Non-pigmented ciliary epithelial cell (primary cell): ENCODE data around the gene PCNP.
A peak's percentile ranks its signal among the peaks of the same experiment; 100 is the strongest.
"Not testable (repeated sequence)": the region's sequence is repeated elsewhere in the genome, so short reads cannot be mapped to it uniquely, and the experiment has no call there.

Experiments used
- DNase-seq: peaks from one replicate; pipeline ENCODE4 v3.0.0-alpha.2; 2010; ENCODE audit warnings: low read depth

Gene PCNP

GRCh38 chr3:101573449-101574387 is at the start of gene PCNP:
PCNP (plus strand) TSS chr3:101574180; CDS start chr3:101574216, 36 bp downstream.
- peak; percentile 95 for DNase-seq

DNA sequence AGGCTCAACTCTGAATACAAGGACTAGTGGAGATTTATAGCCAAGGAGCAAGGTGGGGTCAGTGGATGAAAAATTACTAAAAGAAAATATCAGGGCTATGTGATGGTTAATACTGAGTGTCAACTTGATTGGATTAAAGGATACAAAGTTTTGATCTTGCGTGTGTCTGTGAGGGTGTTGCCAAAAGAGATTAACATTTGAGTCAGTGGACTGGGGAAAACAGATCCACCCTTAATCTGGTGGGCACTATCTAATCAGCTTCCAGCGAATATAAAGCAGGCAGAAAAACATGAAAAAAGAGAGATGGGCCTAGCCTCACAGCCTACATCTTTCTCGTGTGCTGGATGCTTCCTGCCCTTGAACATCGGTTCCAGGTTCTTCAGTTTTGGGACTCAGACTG is 46.5 kb upstream of the PCNP start:
- DNase-seq: no peak

GRCh38 chr3:101527906-101528305 is 46.1 kb upstream of the PCNP start:
- DNase-seq: no peak

DNA sequence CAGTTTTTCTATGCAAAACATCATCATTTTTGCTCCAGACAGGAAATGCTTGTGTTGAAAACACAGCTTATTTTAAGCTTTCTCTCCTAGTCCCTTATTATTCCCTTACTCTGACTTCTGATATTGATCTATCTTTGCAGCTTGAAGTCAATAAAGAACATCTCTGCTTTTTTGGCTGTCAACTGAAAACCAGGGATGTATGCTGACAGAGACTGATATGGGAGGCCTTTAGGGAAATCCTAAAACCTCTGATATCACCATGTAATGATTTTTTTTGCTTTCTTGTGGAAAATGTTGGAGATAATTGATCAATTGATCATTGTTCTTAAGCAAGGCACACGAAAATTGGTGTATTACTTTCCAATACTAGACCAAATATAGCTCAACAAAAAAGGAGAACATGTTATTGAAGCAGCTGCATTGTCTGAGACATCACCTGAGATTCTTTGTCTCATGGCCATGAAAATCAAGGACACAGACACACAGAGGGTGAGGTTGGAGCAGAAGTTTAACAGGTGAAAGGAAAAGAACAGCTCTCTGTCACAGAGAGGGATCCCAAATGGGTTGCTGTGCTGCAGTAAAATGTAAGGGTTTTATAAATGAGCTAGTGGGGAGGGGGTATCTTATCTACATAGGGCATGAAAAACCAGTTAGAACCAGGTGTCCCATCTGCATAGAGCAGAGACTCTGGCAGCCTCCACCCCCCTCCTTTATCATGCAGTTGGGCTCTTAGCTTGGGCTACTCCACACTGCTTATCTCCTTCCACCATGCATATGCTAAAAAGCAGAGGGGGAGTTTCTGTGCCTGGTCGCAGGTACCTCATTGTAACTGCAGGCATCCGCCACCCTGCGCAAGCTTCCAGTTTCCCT is 43.9 kb upstream of the PCNP start:
- no peak for DNase-seq

DNA sequence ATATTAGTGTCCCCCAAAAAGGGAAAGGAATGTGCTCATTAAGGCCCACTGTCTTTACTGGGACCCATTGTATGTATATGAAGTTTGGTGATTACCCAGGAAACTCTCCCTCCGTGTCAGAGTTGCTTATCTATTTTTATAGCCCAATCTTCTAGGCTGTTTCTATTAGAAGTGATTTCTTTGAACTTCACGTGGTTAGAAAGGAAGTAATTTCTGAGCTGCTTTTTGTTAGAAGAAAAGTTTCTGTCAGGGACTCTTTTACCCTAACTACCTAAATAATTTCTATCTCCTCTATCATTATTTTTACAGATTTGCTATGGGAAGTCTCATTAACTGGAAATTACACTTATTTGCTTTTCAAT is 43.3 kb upstream of the PCNP start:
- DNase-seq: no peak

- DNase-seq: no peak
These were observed 42.4 kb upstream of the PCNP start for GRCh38 chr3:101531473-101532086.

- no peak for DNase-seq
These were observed 41.0 kb upstream of the PCNP start for GRCh38 chr3:101532783-101533602.

DNA sequence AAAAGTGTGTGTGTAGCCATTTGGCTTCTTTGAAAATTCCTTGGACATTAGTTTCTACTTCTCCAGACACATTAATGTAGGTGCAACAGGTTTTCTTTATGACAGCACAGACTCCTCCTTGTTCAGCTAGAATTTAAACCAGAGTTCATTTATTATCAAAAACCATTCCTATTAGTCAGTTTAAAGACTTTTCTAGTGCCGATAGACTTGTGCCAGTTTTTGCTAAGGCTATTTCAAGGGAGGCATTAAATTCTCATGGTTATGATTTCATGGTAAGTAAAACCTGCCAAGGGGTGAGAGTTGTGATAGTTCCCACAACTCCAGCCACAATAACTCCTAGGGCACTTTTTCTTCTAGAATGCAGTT is 40.4 kb upstream of the PCNP start:
- no peak for DNase-seq

- no peak for DNase-seq
These were observed 38.8 kb upstream of the PCNP start for GRCh38 chr3:101535221-101535620.

DNA sequence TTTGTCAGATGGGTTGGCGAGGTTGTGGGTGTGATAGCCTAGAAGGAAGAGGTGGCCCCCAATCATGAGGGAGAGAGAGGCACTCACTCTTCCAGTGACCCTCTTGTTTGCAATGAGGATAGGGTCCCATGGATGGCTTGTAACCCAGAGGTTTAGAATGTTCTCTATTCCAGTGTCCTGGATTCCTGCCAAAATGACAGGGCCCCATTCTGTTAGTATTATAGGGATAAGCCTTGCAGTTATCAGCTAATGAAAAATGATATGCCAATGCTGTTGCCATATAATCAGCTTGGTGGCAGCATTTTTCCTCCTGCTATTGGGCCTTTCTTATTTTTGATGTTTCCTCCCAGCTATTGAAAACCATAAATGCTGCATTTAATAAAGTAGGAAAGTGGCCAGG is 37.7 kb upstream of the PCNP start:
- no peak for DNase-seq

GRCh38 chr3:101536955-101537354 is 37.0 kb upstream of the PCNP start:
- not testable (repeated sequence) for DNase-seq

DNA sequence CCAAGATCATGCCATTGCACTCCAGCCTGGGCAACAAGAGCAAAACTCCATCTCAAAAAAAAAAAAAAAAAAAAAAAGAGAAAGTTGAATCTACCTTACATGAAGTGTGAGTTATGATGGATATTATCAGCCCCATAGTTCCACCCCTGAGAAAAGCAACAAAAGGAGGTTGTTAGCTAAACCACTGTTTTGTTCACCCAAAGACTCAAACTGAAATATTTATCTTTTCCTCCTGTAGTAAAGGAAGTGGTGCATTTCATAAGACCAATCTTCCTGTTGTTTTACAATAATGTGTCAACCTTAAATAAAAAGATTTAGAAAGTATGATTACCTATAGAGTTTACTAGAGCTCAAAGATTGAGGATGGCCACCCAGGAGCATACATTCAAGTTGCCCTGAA is 31.0 kb upstream of the PCNP start:
- DNase-seq: no peak

DNA sequence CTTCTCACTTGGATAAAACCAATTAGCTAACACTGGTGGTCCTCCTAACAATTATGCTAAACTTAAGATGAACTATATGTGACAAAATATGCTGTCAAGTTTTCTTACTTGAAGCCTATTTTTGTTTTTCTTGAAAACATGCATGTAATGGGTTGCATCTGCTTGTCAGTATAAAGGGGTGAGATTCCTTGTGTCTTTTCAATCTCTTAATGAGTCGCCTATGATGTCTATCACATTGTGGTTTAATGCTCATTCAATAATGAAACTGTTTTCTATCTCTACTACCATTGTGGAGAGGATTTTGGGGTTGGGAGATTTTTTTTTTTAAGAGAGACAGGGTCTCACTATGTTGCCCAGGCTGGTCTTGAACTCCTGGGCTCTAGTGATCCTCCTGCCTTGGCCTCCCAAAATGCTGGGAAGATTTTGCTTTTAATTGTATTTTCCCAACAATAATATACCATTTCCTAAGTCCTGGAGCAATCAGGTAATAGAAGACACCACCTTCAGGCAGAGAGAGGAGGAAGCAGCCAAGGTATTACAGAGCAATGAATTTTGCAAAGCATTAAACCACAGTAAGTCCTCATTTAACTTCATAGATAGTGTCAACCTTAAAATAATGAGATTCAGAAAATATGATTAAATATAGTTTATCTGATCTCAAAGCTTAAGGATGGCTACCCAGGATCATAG is 29.7 kb upstream of the PCNP start:
- no peak for DNase-seq

- no peak for DNase-seq
These were observed 25.4 kb upstream of the PCNP start for GRCh38 chr3:101548527-101549105.

- no peak for DNase-seq
These were observed 24.5 kb upstream of the PCNP start for GRCh38 chr3:101549473-101549872.

DNA sequence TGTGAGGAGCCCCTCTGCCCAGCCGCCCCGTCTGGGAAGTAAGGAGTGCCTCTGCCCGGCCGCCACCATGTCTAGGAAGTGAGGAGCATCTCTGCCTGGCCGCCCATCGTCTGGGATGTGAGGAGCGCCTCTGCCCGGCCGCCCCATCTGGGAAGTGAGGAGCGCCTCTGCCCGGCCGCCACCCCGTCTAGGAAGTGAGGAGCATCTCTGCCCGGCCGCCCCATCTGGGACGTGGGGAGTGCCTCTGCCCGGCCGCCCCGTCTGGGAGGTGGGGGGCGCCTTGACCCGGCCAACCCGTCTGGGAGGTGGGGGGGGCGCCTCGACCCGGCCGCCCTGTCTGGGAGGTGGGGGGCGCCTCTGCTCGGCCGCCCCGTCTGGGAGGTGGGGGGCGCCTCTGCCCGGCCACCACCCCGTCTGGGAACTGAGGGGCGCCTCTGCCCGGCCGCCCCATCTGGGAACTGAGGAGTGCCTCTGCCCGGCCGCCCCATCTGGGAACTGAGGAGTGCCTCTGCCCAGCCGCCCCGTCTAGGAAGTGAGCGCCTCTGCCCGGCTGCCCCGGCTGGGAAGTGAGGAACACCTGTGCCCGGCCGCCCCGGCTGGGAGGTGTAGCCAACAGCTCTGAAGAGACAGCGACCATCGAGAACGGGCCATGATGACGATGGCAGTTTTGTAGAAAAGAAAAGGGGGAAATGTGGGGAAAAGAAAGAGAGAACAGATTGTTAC is 22.5 kb upstream of the PCNP start:
- DNase-seq: not testable (repeated sequence)

GRCh38 chr3:101553381-101553780 is 20.6 kb upstream of the PCNP start:
- not testable (repeated sequence) for DNase-seq

DNA sequence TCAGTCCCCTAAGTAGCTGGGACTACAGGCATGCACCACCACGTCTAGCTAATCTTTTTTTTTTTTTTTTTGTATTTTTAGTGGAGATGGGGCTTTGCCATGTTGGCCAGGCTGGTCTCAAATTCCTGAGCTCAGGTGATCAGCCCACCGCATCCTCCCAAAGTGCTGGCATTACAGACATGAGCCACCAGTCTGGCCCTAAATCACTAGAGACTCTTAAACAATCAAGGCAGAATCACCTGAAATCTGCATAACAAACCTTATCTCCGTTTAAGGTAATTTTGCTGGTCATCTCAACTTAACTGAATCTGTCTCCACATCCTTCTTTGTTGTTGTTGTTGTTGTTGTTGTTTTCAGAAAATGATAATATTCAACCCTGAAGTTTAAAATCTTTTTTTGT is 17.9 kb upstream of the PCNP start:
- DNase-seq: no peak

GRCh38 chr3:101561630-101562328 is 12.2 kb upstream of the PCNP start, which contains the start of gene TRMT10C:
TRMT10C (plus strand) TSS chr3:101561868; CDS start chr3:101564782, 2,914 bp downstream.
- DNase-seq: peak; percentile 67
